ES-I3 (cell line): ENCODE results near the gene FBXL7.

Experiments
- H3K36me3 ChIP-seq: 2 replicates; pipeline ENCODE4 v1.6.1; 2013; ENCODE audit warnings: mild to moderate bottlenecking, low read length, control low read depth, moderate library complexity; ENCODE audit not compliant: insufficient read depth
- H3K4me1 ChIP-seq: 2 replicates; pipeline ENCODE4 v1.6.1; 2013; ENCODE audit warnings: mild to moderate bottlenecking, control low read depth, low read length; ENCODE audit not compliant: insufficient read depth
- H3K9ac ChIP-seq: 2 replicates; pipeline ENCODE4 v1.6.1; 2013; ENCODE audit warnings: low read depth, mild to moderate bottlenecking, low read length, moderate library complexity
- H3K9me3 ChIP-seq: 2 replicates; pipeline ENCODE4 v1.6.1; 2013; ENCODE audit warnings: mild to moderate bottlenecking, low read length, moderate library complexity; ENCODE audit not compliant: control insufficient read depth, insufficient read depth

The FBXL7 gene

DNA sequence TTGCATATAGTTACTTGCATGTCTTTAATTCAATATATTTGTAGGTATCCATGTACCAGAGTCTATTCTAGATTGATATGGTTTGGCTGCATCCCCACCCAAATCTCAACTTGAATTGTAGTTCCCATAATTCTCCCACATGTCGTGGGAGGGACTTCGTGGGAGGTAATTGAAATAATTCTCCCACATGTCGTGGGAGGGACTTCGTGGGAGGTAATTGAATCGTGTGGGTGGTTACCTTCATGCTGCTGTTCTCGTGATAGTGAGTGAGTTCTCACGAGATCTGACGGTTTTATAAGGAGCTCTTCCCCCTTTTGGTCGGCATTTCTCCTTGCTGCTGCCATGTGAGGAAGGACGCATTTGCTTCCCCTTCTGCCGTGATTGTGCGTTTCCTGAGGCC lies 16.5 kb downstream of the FBXL7 start:
- Histone ChIP-seq H3K36me3 (no peaks in the 10 kb centered on the region), H3K9ac (no peak overlapping the region), H3K4me1 (no peaks in the 10 kb centered on the region), H3K9me3 (no peaks in the 10 kb centered on the region)

DNA sequence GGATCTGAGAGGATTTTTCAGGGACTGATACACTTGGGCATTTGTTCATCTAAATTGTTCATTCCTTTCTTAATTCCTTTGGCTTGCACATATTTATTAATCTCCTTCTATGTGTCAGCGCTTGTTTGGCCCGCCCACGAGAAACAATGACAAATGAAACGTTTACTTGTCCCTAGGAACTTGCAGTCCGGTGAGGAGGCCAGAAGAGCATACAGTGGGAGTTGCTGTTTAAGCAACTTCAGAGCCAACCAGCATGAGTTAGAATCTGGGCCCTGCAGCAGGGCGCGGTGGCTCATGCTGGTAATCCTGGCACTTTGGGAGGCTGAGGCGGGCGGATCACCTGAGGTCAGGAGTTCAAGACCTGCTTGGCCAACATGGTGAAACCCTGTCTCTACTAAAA lies 18.8 kb downstream of the FBXL7 start:
- Histone ChIP-seq H3K4me1 (no peaks in the 10 kb centered on the region), H3K9me3 (no peaks in the 10 kb centered on the region), H3K36me3 (no peaks in the 10 kb centered on the region), H3K9ac (no peak overlapping the region)

DNA sequence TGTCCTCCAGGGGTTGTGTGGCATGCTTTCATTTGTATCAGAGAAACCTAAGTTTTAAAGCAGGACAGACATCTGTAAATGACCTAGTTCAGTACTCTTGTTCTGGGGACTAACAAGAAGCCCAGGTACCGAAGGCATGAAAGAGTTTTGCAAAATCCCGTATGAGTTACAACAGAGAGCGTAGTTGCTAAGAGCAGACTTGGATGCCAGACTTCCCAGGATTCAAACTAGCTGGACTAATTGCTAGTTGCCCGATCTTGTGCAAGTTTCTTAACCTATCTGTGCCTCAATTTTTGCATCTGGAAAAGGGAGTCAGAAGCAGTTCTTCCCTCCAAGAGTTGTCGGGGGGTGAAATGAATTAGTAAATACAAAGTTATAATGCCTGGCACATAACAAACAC lies 20.9 kb downstream of the FBXL7 start:
- Histone ChIP-seq H3K9ac (no peak overlapping the region), H3K9me3 (no peaks in the 10 kb centered on the region), H3K4me1 (no peaks in the 10 kb centered on the region), H3K36me3 (no peaks in the 10 kb centered on the region)

DNA sequence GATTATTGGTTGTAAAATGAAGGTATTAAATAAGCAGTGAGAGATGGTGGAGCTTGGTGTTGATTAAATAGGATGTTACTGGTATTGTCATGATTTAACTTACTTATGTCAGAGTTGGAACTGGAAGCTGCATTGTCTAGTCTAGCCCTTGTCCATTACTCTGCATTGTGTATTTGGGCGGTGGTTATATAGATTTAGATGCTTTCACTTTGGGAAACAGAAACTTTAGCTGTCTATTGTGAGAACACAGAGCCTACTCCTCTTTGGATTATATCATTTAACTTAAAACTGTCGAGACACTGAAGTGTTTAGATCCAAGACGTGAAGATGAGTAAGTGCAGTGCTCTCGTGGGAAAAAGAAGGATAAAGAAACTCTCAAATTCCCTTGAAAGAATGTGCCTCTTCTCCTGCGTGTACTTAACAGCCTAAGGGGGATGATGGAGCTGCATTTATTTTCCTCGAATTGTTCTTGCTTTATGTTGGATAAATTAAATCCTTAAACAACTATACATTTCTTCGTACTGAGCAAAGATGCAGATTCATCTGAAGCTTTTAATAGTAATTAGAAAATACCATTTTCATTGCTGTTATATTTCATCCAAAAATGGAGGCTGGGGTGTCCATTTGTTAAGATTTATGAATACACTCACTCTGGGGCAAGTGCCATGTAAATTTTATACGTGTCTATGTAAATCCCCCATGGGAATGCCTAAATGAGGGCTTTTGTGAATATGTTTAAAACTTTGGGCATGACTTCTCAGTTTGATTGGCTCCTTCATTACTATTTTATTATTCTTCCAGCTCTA lies 21.6 kb downstream of the FBXL7 start:
- Histone ChIP-seq H3K4me1 (no peaks in the 10 kb centered on the region), H3K36me3 (no peaks in the 10 kb centered on the region), H3K9ac (no peak overlapping the region), H3K9me3 (no peaks in the 10 kb centered on the region)

DNA sequence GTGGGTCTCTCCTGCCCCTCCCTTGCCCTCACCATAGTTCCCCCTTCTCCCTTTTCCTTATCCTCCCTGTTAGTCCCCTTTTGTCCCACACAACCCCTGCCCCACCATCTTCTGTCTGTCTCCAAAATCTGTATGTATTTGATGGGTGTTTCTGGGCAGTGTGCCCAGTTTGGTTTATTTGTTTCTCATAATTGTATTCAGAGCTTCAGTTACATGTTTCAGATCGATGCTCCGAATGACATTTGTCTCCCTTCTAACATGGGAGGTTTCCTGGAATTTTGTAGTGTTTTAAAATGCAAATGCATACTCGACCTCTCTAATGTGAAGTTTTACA lies 22.2 kb downstream of the FBXL7 start:
- H3K9ac ChIP-seq = no peak overlapping the region
- H3K36me3 ChIP-seq = no peaks in the 10 kb centered on the region
- H3K4me1 ChIP-seq = no peaks in the 10 kb centered on the region
- H3K9me3 ChIP-seq = no peaks in the 10 kb centered on the region

GRCh38 chr5:15524712-15525111 lies 24.7 kb downstream of the FBXL7 start:
- H3K4me1 ChIP-seq = no peaks in the 10 kb centered on the region
- no peaks in the 10 kb centered on the region for H3K9me3 ChIP-seq
- no peaks in the 10 kb centered on the region for H3K36me3 ChIP-seq
- H3K9ac ChIP-seq = no peak overlapping the region

DNA sequence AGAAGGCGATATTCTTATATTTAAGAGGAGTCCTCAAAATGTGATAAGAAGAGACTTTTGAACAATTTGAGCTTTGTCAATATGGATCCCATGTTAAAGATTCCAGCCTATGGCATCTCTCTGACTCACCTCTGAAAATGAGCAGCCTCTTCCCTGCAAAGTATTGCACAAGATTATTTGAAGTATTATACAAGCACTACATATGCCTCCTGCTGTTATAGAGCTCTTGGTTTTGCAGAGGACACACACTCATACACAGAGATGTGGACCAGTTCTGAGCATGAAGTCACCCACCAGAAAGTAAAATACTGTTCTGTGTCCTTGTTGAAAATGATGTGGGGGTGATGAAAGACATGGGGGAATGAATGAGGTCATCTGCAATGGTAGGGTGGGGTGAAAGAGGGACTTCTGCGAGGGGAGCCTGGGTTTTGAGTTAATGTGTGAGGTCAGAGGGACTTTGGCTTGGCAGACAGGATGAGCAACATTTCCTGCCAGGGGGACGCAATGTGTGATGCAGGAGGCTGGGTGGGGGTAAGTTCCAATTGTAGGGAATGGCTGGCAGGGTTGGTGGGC lies 25.8 kb downstream of the FBXL7 start:
- Histone ChIP-seq H3K4me1 (no peaks in the 10 kb centered on the region), H3K9ac (no peak overlapping the region), H3K36me3 (no peaks in the 10 kb centered on the region), H3K9me3 (no peaks in the 10 kb centered on the region)

DNA sequence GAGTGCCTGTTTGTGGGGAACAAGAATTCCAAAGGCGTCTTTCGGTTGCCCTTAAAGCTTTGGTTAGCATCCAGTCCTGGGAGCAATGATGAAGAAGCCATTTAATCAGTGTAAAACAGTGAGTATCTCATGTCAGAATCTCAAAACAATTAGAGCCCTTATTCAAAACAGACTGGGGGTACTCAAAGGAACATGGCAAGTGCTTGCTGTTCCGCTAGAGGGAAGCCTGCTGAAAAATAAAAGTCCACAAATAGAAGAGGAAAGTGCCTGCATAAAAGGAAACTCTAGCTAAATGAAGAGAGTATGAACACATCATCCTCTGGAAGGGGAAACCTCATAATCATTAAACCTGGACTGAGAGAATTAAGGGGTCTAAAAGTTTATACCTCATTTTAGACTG lies 26.4 kb downstream of the FBXL7 start:
- H3K9me3 ChIP-seq = no peaks in the 10 kb centered on the region
- no peak overlapping the region for H3K9ac ChIP-seq
- no peaks in the 10 kb centered on the region for H3K4me1 ChIP-seq
- H3K36me3 ChIP-seq = no peaks in the 10 kb centered on the region

DNA sequence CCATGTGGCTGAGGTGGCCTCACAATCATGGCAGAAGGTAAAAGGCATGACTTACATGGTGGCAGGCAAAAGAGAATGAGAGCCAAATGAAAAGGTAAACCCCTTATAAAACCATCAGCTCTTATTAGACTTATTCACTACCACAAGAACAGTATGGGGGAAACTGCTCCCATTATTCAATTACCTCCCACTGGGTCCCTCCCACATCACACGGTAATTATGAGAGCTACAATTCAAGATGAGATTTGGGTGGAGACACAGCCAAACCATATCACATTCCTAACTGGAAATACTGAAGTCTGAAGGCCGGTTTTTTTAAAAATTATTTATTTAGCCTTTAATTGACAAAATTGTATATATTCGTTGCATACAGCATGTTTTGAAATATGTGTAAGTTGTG lies 28.5 kb downstream of the FBXL7 start:
- no peak overlapping the region for H3K9ac ChIP-seq
- no peaks in the 10 kb centered on the region for H3K9me3 ChIP-seq
- no peaks in the 10 kb centered on the region for H3K36me3 ChIP-seq

DNA sequence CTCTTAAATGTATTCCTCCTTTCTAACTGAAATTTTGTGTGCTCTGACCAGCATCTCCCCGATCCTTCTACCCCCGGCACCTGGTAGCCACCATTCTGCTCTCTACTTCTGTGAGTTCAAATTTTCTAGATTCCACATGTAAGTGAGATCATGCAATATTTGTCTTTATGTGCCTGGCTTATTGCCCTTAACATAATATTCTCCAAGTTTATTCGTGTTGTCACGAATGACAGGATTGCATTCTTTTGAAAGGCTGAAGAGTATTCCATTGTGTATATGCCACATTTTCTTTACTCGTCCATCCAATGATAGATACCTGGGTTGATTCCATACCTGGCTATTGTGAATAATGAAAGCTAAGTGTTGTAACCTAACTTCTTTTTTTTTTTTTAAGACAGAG lies 29.0 kb downstream of the FBXL7 start:
- H3K9me3 ChIP-seq = no peaks in the 10 kb centered on the region
- H3K9ac ChIP-seq = no peak overlapping the region
- no peaks in the 10 kb centered on the region for H3K36me3 ChIP-seq
- no peaks in the 10 kb centered on the region for H3K4me1 ChIP-seq

More for the DNA sequence above, 28.5 kb downstream of the FBXL7 start:
- no peaks in the 10 kb centered on the region for H3K4me1 ChIP-seq

DNA sequence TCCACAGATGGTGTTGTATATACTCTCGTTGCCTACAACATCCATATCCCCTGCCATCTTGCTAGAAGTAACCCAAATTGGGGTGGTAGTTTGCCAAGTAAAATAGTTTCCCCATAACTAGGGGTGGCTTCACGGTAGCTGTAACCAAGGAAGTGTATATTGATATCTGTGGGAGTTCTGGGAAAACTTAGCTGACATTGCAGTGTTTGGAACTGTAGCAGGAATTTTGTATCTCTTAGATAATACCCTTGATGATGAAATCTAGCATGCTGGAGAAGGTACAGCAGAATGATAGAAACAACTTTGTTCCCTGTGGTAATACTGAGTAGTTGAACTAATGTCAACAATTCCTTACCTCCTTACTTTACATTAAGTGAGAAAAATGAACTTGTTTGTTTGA lies 29.8 kb downstream of the FBXL7 start:
- H3K9me3 ChIP-seq = no peaks in the 10 kb centered on the region
- H3K4me1 ChIP-seq = no peaks in the 10 kb centered on the region
- no peak overlapping the region for H3K9ac ChIP-seq
- no peaks in the 10 kb centered on the region for H3K36me3 ChIP-seq

- Histone ChIP-seq H3K9me3 (no peaks in the 10 kb centered on the region), H3K9ac (no peak overlapping the region), H3K36me3 (no peaks in the 10 kb centered on the region), H3K4me1 (no peaks in the 10 kb centered on the region)
Observed at GRCh38 chr5:15533129-15533893, 33.3 kb downstream of the FBXL7 start.

DNA sequence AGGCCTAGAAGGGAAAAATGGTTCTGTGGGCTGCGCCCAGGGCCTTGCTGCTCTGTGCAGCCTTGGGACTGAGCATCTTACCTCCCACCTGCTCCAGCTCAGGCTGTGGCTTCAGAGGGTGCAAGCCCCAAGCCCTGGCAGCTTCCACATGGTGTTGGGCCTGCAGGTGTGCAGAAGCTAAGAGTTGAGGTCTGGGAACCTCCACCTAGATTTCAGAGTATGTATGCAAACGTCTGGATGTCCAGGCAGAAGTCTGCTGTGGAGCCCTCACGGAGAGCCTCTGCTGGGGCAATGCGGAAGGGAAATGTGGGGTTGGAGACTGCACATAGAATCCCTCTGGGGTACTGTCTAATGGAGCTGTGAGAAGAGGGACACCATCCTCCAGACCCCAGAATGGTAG lies 36.0 kb downstream of the FBXL7 start:
- Histone ChIP-seq H3K36me3 (no peaks in the 10 kb centered on the region), H3K9ac (no peak overlapping the region)

DNA sequence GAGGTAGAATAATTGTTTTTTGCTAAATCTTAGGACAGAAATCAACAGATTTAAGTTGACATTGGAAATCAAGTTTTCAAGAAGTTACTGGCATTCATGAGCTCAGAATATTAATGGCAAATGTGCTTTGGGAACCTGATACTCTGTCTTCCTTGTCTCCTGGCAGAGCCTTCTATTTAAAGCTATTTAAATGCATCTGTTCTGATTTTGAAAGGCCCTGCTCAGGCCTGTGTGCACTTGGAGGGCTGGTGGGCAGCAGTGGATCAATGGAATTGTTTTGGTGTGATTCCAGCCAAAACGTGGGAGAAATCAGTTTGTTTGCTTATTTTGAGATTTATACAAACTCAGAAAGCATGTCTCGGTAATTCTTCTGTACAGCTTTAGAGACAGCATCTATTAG lies 38.5 kb downstream of the FBXL7 start:
- Histone ChIP-seq H3K36me3 (no peaks in the 10 kb centered on the region), H3K9me3 (no peaks in the 10 kb centered on the region), H3K9ac (no peak overlapping the region), H3K4me1 (no peaks in the 10 kb centered on the region)

More for the DNA sequence above, 36.0 kb downstream of the FBXL7 start:
- Histone ChIP-seq H3K9me3 (no peaks in the 10 kb centered on the region), H3K4me1 (no peaks in the 10 kb centered on the region)

DNA sequence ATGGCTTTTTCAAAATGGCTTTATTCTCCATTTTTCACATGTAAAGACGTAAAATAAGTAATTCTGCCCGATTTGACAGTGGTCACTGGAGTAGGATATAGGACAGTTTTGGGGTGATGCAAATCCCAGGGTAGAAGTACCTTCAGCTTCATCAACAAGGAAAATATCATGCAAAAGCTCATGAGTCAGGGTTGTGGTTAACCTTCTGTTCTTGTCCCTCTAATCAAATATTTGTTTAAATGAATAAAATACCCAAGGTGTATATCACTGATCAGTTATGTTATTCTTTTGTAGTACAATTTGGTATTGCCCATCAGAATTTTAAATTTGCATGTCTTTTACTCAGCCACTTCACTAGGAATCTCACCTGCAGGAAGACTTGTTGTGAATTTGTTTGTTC lies 40.0 kb downstream of the FBXL7 start:
- H3K9me3 ChIP-seq = no peaks in the 10 kb centered on the region
- H3K36me3 ChIP-seq = no peaks in the 10 kb centered on the region; the same call in 1 of the 2 replicates
- H3K4me1 ChIP-seq = 0 out of 2 replicates have a peak, but pooled peaks cover 3% of the 10 kb centered on the region
- H3K9ac ChIP-seq = no peak overlapping the region
